ENCODE data around the gene IL6R. TPM values are rescaled to one million over a fixed set of nuclear protein-coding genes. Genes with fewer than 3 reads are reported as not detected.

IL6R gene
- total and polyA plus RNA-seq, 2 donors from 2014 or later, result 6.2 to 33.0 TPM

GRCh38 chr1:154446292-154446691 is 41.1 kb downstream of the IL6R start:
- no peaks in the 10 kb centered on the region for H3K27me3 ChIP-seq (ENCODE audit: control insufficient read depth, insufficient read depth, low read length)
- no peak overlapping the region for H3K27ac ChIP-seq (ENCODE audit: low read depth in 2 of 2, low read length in 2 of 2)
- FAIRE-seq, result no peak
- H3K36me3 ChIP-seq (ENCODE audit: control insufficient read depth in 2 of 3, insufficient read depth in 3 of 3, low read length in 3 of 3), result peaks cover 0 to 23% (median 9%) of the 10 kb centered on the region in 3 donors
- H3K9me3 ChIP-seq (ENCODE audit: control insufficient read depth in 2 of 3, insufficient read depth in 1 of 3, low read length in 3 of 3), result no peaks in the 10 kb centered on the region
- intact Hi-C loops (cut with DNase I), result no loop called here
- no peak overlapping the region for H3K9ac ChIP-seq (ENCODE audit: low read length in 3 of 3)
- H3K4me1 ChIP-seq (ENCODE audit: control insufficient read depth in 2 of 3, insufficient read depth in 2 of 3, low read depth in 1 of 3, low read length in 3 of 3), result peaks cover 0 to 4% (median 0%) of the 10 kb centered on the region in 3 donors
- no peak overlapping the region for H3K4me3 ChIP-seq (ENCODE audit: low read length in 3 of 3)
- no peak for TF ChIP-seq CTCF (IDR thresholded peaks at IDR 0.05; ENCODE audit: borderline replicate concordance, extremely low read depth, insufficient read depth)
- no peak for DNase-seq

- H3K9me3 ChIP-seq (ENCODE audit: control insufficient read depth in 2 of 3, insufficient read depth in 1 of 3, low read length in 3 of 3), result no peaks in the 10 kb centered on the region
- no peak overlapping the region for H3K27ac ChIP-seq (ENCODE audit: low read depth in 2 of 2, low read length in 2 of 2)
- no peaks in the 10 kb centered on the region for H3K27me3 ChIP-seq (ENCODE audit: control insufficient read depth, insufficient read depth, low read length)
- H3K4me1 ChIP-seq (ENCODE audit: control insufficient read depth in 2 of 3, insufficient read depth in 2 of 3, low read depth in 1 of 3, low read length in 3 of 3), result peaks cover 0 to 3% (median 0%) of the 10 kb centered on the region in 3 donors
- intact Hi-C loops (cut with DNase I), result no loop called here
- DNase-seq, result no peak
- TF ChIP-seq CTCF (IDR thresholded peaks at IDR 0.05; ENCODE audit: borderline replicate concordance, extremely low read depth, insufficient read depth), result no peak
- FAIRE-seq, result no peak
- H3K4me3 ChIP-seq (ENCODE audit: low read length in 3 of 3), result no peak overlapping the region
- H3K36me3 ChIP-seq (ENCODE audit: control insufficient read depth in 2 of 3, insufficient read depth in 3 of 3, low read length in 3 of 3), result peaks cover 0 to 23% (median 9%) of the 10 kb centered on the region in 3 donors
- H3K9ac ChIP-seq (ENCODE audit: low read length in 3 of 3), result no peak overlapping the region
These were observed 41.6 kb downstream of the IL6R start for GRCh38 chr1:154446789-154447188.

GRCh38 chr1:154448331-154448811 is 43.2 kb downstream of the IL6R start:
- Histone ChIP-seq H3K36me3 (ENCODE audit: control insufficient read depth in 2 of 3, insufficient read depth in 3 of 3, low read length in 3 of 3) (peaks cover 0 to 23% (median 13%) of the 10 kb centered on the region in 3 donors), H3K9me3 (ENCODE audit: control insufficient read depth in 2 of 3, insufficient read depth in 1 of 3, low read length in 3 of 3) (no peaks in the 10 kb centered on the region), H3K27me3 (ENCODE audit: control insufficient read depth, insufficient read depth, low read length) (no peaks in the 10 kb centered on the region), H3K9ac (ENCODE audit: low read length in 3 of 3) (no peak overlapping the region), H3K27ac (ENCODE audit: low read depth in 2 of 2, low read length in 2 of 2) (no peak overlapping the region), H3K4me1 (ENCODE audit: control insufficient read depth in 2 of 3, insufficient read depth in 2 of 3, low read depth in 1 of 3, low read length in 3 of 3) (no peaks in the 10 kb centered on the region), H3K4me3 (ENCODE audit: low read length in 3 of 3) (no peak overlapping the region)
- intact Hi-C loops (cut with DNase I), result no loop called here
- DNase-seq (no peak), FAIRE-seq (no peak)
- no peak for TF ChIP-seq CTCF (IDR thresholded peaks at IDR 0.05; ENCODE audit: borderline replicate concordance, extremely low read depth, insufficient read depth)

GRCh38 chr1:154453161-154453560 is 48.0 kb downstream of the IL6R start:
- peaks cover 0 to 21% (median 17%) of the 10 kb centered on the region in 3 donors for H3K36me3 ChIP-seq (ENCODE audit: control insufficient read depth in 2 of 3, insufficient read depth in 3 of 3, low read length in 3 of 3)

More at GRCh38 chr1:154453161-154453560, 48.0 kb downstream of the IL6R start:
- no peak overlapping the region for H3K27ac ChIP-seq (ENCODE audit: low read depth in 2 of 2, low read length in 2 of 2)
- H3K27me3 ChIP-seq (ENCODE audit: control insufficient read depth, insufficient read depth, low read length), result no peaks in the 10 kb centered on the region
- H3K4me3 ChIP-seq (ENCODE audit: low read length in 3 of 3), result no peak overlapping the region
- TF ChIP-seq CTCF (IDR thresholded peaks at IDR 0.05; ENCODE audit: borderline replicate concordance, extremely low read depth, insufficient read depth), result no peak
- no peak for DNase-seq
- H3K9me3 ChIP-seq (ENCODE audit: control insufficient read depth in 2 of 3, insufficient read depth in 1 of 3, low read length in 3 of 3), result no peaks in the 10 kb centered on the region
- H3K4me1 ChIP-seq (ENCODE audit: control insufficient read depth in 2 of 3, insufficient read depth in 2 of 3, low read depth in 1 of 3, low read length in 3 of 3), result no peaks in the 10 kb centered on the region
- no peak overlapping the region for H3K9ac ChIP-seq (ENCODE audit: low read length in 3 of 3)
- intact Hi-C loops (cut with DNase I), result no loop called here
- no peak for FAIRE-seq
